ENCODE measurements around the gene OR6B1. TPM values are rescaled to one million over a fixed set of nuclear protein-coding genes. Genes with fewer than 3 reads are reported as not detected.

The OR6B1 gene
- total and polyA plus RNA-seq, 9 donors: 0.04 TPM; not detected in 8

DNA sequence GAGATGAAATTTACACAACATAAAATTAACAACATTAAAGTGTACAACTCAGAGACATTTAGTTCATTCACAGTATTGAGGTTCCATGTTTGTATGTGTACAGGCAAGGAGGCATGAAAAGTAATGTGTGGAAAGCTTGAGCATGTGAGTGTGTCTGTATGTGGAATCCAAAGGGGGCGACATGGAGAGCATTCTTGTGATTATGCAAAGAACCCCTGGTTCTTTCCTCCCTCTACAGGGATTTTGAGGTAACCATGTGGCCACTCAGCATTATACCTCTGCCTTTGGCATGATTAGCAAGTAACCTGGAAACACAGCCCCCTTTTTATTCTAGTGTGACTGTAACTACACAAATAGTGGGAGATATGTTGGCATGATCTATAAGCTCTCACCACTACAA is 24.5 kb upstream of the OR6B1 start:
- DNase-seq: peak; percentile 14
- Histone ChIP-seq H3K27ac (ENCODE audit: low read length) (no peak overlapping the region), H3K4me1 (ENCODE audit: control insufficient read depth, insufficient read depth, low read length) (no peaks in the 10 kb centered on the region), H3K27me3 (ENCODE audit: control insufficient read depth, insufficient read depth, low read length) (no peaks in the 10 kb centered on the region), H3K4me3 (ENCODE audit: low read length) (no peak overlapping the region), H3K9me3 (replicated peaks; ENCODE audit: control insufficient read depth, low read depth, low read length) (no peaks in the 10 kb centered on the region), H3K36me3 (ENCODE audit: control insufficient read depth, insufficient read depth, low read length) (no peaks in the 10 kb centered on the region)
- WGBS (ENCODE audit: insufficient coverage): no CpG with 5 or more reads among the region's 1 CpG

DNA sequence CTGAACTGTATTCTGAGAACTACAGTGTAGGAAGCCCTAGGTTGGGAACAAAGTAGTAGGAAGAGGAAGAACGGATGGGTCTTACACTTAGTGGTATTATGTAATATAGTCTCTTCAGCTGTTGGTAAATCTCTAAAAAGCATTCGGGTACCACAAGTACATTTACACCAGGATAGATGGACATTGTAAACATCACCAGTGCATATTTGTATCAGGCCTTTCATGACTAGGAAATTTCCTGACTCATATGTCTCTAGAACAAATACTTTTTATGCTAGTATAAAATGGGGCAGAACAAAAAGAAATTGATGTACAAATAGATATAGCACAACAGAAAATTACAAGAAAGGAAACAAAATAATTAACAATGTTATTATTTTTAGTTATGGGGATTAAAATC is 21.5 kb upstream of the OR6B1 start:
- no peak for DNase-seq
- H3K27me3 ChIP-seq (ENCODE audit: control insufficient read depth, insufficient read depth, low read length): no peaks in the 10 kb centered on the region
- no peak overlapping the region for H3K27ac ChIP-seq (ENCODE audit: low read length)
- no peaks in the 10 kb centered on the region for H3K9me3 ChIP-seq (replicated peaks; ENCODE audit: control insufficient read depth, low read depth, low read length)
- no peak overlapping the region for H3K4me3 ChIP-seq (ENCODE audit: low read length)
- no peaks in the 10 kb centered on the region for H3K36me3 ChIP-seq (ENCODE audit: control insufficient read depth, insufficient read depth, low read length)
- H3K4me1 ChIP-seq (ENCODE audit: control insufficient read depth, insufficient read depth, low read length): no peaks in the 10 kb centered on the region
- WGBS (ENCODE audit: insufficient coverage): no CpG with 5 or more reads among the region's 2 CpGs

DNA sequence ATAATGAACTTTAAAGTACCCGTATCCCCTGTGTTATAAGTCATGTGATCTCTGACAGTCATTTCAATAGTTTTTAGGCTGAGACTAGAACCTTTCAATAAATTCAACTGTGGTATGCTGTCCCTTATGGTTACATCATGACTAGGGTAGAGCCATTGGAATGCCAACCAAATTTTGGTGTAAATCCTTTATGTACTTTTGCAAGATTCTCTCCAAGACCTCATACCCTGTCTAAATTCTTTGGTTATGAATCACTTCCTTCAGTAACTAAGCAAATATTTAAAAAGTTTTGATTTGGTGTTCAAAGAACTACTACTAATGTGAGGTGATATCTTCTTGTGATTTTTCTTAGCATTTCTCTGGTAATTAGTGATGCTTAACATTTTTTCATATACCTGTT is 20.8 kb upstream of the OR6B1 start:
- H3K27me3 ChIP-seq (ENCODE audit: control insufficient read depth, insufficient read depth, low read length): no peaks in the 10 kb centered on the region
- H3K27ac ChIP-seq (ENCODE audit: low read length): no peak overlapping the region
- no peaks in the 10 kb centered on the region for H3K36me3 ChIP-seq (ENCODE audit: control insufficient read depth, insufficient read depth, low read length)
- H3K4me1 ChIP-seq (ENCODE audit: control insufficient read depth, insufficient read depth, low read length): no peaks in the 10 kb centered on the region
- WGBS (ENCODE audit: insufficient coverage): no CpG with 5 or more reads among the region's 1 CpG
- no peaks in the 10 kb centered on the region for H3K9me3 ChIP-seq (replicated peaks; ENCODE audit: control insufficient read depth, low read depth, low read length)
- H3K4me3 ChIP-seq (ENCODE audit: low read length): no peak overlapping the region
- no peak for DNase-seq

DNA sequence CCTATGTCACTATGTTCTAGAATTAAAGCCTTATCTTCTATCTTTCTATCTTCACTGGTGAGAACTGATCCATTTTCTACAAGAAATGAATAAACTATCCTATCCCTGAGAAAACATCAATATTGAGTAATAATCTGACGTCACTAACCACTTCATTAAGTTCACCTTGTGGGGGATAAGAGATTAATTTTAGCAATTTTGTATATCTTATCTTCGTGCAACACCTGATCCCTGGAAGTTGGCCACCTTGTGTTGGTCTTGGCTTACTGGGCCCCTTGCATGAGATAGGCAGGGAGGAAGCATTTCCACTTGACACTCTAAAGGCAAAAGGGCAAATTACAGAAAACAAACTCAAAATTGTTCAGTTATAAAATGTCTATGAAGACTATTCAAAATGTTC is 20.1 kb upstream of the OR6B1 start:
- H3K27ac ChIP-seq (ENCODE audit: low read length): no peak overlapping the region
- no CpG with 5 or more reads among the region's 2 CpGs for WGBS (ENCODE audit: insufficient coverage)
- no peak overlapping the region for H3K4me3 ChIP-seq (ENCODE audit: low read length)
- DNase-seq: no peak
- H3K9me3 ChIP-seq (replicated peaks; ENCODE audit: control insufficient read depth, low read depth, low read length): no peaks in the 10 kb centered on the region
- H3K27me3 ChIP-seq (ENCODE audit: control insufficient read depth, insufficient read depth, low read length): no peaks in the 10 kb centered on the region
- H3K36me3 ChIP-seq (ENCODE audit: control insufficient read depth, insufficient read depth, low read length): no peaks in the 10 kb centered on the region
- H3K4me1 ChIP-seq (ENCODE audit: control insufficient read depth, insufficient read depth, low read length): no peaks in the 10 kb centered on the region

DNA sequence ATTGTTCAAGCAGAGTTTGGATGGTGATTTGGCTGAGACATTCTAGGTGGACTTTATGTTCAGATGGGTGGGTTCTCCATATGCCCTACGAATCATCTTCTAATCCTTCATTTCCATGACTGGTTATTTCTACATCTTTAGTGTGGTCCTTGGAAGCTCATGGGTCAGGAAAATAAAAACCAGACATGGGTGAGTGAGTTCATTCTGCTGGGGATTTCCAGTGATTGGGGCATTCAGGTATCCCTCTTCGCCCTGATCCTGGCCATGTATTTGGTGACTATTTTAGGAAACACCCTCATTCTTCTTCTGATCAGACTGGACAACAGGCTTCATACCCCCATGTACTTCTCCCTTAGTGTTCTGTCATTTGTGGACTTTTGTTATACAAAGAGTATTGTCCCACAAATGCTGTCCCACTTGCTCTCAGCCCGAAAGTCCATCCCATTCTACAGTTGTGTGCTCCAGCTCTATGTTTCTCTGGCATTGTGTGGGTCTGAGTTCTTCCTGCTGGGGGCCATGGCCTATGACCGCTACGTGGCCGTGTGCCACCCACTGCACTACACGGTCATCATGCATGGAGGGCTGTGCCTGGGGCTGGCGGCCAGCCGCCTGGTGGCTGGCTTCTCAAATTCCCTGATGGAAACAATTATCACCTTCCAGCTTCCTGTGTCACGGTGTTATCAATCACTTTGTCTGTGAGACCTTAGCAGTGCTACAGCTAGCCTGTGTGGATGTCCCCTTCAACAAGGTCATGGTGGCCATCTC is 19.2 kb upstream of the OR6B1 start:
- H3K9me3 ChIP-seq (replicated peaks; ENCODE audit: control insufficient read depth, low read depth, low read length): no peaks in the 10 kb centered on the region
- H3K36me3 ChIP-seq (ENCODE audit: control insufficient read depth, insufficient read depth, low read length): no peaks in the 10 kb centered on the region
- no peaks in the 10 kb centered on the region for H3K4me1 ChIP-seq (ENCODE audit: control insufficient read depth, insufficient read depth, low read length)
- H3K27me3 ChIP-seq (ENCODE audit: control insufficient read depth, insufficient read depth, low read length): no peaks in the 10 kb centered on the region
- no peak overlapping the region for H3K27ac ChIP-seq (ENCODE audit: low read length)
- no peak for DNase-seq
- H3K4me3 ChIP-seq (ENCODE audit: low read length): no peak overlapping the region
- WGBS (ENCODE audit: insufficient coverage): 86% methylated on average over 7 of the region's 10 CpGs

DNA sequence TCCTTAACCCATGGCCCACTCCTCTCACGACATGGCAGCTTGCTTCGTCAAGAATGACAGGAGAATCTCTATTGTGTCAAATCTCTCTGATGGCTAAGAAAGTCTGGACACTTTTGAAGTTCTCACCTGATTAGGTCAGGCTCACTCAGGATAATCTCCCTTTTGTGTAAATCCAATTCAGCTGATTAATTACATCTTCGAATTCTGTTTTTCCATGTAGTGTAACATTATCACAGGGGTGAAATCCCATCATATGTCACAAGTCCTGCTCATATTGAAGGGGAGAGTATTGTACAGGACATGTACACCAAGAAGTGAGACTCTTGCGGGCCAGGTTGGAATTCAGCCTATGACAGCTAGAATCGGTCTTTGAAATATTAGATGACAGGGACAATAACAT is 16.2 kb upstream of the OR6B1 start:
- WGBS (ENCODE audit: insufficient coverage): no CpG with 5 or more reads among the region's 5 CpGs
- no peak overlapping the region for H3K4me3 ChIP-seq (ENCODE audit: low read length)
- DNase-seq: no peak

DNA sequence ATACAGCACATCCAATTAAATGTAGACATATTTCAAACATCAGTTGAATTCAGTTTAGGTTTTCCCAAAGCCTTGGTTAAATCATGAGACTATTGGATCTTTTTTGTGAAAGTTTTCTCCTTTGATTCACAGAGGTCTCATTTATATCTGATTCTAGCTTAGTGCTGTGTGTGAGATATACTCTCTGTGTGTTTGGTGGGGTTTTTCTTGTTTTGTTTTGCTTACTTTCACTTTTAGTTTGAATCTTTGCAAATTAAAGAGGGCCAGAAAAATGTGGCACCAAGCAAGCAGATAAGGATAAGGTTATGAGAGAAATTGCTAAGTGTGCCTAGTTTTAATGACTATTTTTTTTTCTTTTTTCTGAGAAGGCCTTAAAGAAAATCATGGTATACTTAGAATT is 12.6 kb upstream of the OR6B1 start:
- no peaks in the 10 kb centered on the region for H3K36me3 ChIP-seq (ENCODE audit: control insufficient read depth, insufficient read depth, low read length)
- H3K27me3 ChIP-seq (ENCODE audit: control insufficient read depth, insufficient read depth, low read length): no peaks in the 10 kb centered on the region
- no peak overlapping the region for H3K4me3 ChIP-seq (ENCODE audit: low read length)
- DNase-seq: no peak
- peaks cover 8% of the 10 kb centered on the region for H3K9me3 ChIP-seq (replicated peaks; ENCODE audit: control insufficient read depth, low read depth, low read length)
- no peaks in the 10 kb centered on the region for H3K4me1 ChIP-seq (ENCODE audit: control insufficient read depth, insufficient read depth, low read length)
- no peak overlapping the region for H3K27ac ChIP-seq (ENCODE audit: low read length)

More for the DNA sequence above, 16.2 kb upstream of the OR6B1 start:
- Histone ChIP-seq H3K4me1 (ENCODE audit: control insufficient read depth, insufficient read depth, low read length) (no peaks in the 10 kb centered on the region), H3K9me3 (replicated peaks; ENCODE audit: control insufficient read depth, low read depth, low read length) (peaks cover 2% of the 10 kb centered on the region), H3K27me3 (ENCODE audit: control insufficient read depth, insufficient read depth, low read length) (no peaks in the 10 kb centered on the region), H3K36me3 (ENCODE audit: control insufficient read depth, insufficient read depth, low read length) (no peaks in the 10 kb centered on the region), H3K27ac (ENCODE audit: low read length) (no peak overlapping the region)

DNA sequence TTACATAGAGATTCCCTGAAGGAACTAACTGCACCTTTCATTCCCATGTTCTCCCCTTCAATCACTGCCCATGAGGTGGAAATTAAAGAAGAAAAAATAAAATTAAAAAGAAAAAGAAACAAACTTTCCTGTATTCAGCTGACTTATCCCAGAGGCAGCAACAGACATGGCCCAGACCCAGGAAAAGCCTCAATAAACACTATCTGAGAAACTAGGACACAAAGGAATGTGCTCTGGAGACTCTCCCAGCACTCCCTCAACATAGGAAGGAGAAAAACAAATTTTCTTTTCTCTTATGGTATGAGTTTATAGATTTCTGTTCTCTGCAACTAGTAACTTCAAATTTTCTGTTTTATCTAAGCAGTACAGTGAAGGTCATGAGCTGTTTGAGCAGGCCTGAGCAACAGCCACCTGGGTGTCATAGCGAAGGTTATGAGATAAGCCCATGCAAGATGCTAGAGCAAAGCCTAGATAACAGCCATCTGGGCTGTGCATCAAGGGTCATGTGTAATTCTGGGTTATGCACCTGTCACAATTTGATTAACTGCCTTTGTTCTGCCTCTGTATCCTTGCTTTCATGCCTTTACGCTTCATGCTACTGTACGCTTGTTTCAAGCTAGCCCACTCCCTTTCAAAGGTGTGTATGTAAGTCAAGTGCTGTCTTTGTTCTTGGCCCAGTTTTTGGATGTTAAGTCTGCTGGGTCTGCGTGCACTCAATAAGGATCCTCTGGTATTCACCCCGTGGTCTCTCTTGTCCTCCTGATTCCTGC is 11.0 kb upstream of the OR6B1 start:
- no peak overlapping the region for H3K4me3 ChIP-seq (ENCODE audit: low read length)
- H3K4me1 ChIP-seq (ENCODE audit: control insufficient read depth, insufficient read depth, low read length): no peaks in the 10 kb centered on the region
- DNase-seq: peak; percentile 53
- WGBS (ENCODE audit: insufficient coverage): 50% methylated on average over 1 of the region's 5 CpGs
- no peaks in the 10 kb centered on the region for H3K27me3 ChIP-seq (ENCODE audit: control insufficient read depth, insufficient read depth, low read length)
- peaks cover 8% of the 10 kb centered on the region for H3K9me3 ChIP-seq (replicated peaks; ENCODE audit: control insufficient read depth, low read depth, low read length)
- no peak overlapping the region for H3K27ac ChIP-seq (ENCODE audit: low read length)
- no peaks in the 10 kb centered on the region for H3K36me3 ChIP-seq (ENCODE audit: control insufficient read depth, insufficient read depth, low read length)

DNA sequence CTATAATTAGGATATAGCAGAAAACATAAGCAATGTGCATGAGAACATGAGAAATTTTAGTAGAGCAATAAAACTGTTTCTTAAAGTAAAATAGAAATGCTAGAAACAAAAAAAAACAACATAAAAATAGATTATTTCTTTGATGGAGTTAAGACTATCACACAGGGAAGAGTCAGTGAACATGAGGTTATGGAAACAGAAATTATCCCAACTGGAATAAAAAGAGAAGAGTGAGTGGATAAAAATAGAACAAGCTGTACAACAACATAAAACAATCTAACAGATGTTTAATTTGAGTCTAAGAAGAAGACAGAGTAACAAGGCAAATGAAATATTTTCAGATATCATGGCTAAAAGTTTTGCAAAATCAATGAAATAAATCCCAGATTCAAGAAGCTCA is 7.5 kb upstream of the OR6B1 start:
- Histone ChIP-seq H3K4me1 (ENCODE audit: control insufficient read depth, insufficient read depth, low read length) (no peaks in the 10 kb centered on the region), H3K27me3 (ENCODE audit: control insufficient read depth, insufficient read depth, low read length) (no peaks in the 10 kb centered on the region), H3K9me3 (replicated peaks; ENCODE audit: control insufficient read depth, low read depth, low read length) (peaks cover 8% of the 10 kb centered on the region), H3K27ac (ENCODE audit: low read length) (peak overlapping the region; percentile 8), H3K36me3 (ENCODE audit: control insufficient read depth, insufficient read depth, low read length) (no peaks in the 10 kb centered on the region), H3K4me3 (ENCODE audit: low read length) (no peak overlapping the region)
- peak; percentile 86 for DNase-seq

DNA sequence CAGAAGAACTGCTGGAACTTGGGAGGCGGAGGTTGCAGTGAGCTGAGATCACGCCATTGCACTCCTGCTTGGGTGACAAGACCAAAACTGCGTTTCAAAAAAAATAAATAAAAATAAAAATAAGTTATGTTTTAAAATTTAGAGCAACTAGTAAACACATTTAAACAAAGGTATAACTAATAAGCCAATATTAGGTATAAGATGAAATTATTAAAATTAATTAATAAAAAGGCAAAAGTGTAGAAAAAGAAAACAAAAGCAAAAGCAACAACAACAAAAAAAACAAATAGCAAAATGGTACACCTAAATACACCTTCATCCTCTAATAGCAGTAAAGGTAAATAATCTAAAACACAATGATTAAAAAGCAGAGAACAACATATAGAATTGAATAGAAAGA is 6.2 kb upstream of the OR6B1 start:
- Histone ChIP-seq H3K27ac (ENCODE audit: low read length) (no peak overlapping the region), H3K4me1 (ENCODE audit: control insufficient read depth, insufficient read depth, low read length) (no peaks in the 10 kb centered on the region), H3K36me3 (ENCODE audit: control insufficient read depth, insufficient read depth, low read length) (no peaks in the 10 kb centered on the region), H3K9me3 (replicated peaks; ENCODE audit: control insufficient read depth, low read depth, low read length) (peaks cover 6% of the 10 kb centered on the region), H3K27me3 (ENCODE audit: control insufficient read depth, insufficient read depth, low read length) (no peaks in the 10 kb centered on the region), H3K4me3 (ENCODE audit: low read length) (no peak overlapping the region)
- DNase-seq: no peak
- WGBS (ENCODE audit: insufficient coverage): no CpG with 5 or more reads among the region's 3 CpGs
